ENCODE results near the gene ZNF823.
"Not testable (repeated sequence)": the region's sequence is repeated elsewhere in the genome, so short reads cannot be mapped to it uniquely, and the experiment has no call there.

ZNF823 gene

GRCh38 chr19:11680689-11681302, 58.0 kb downstream of the ZNF823 start:
- no peak for DNase-seq (ENCODE audit: low spot score)

- DNase-seq (ENCODE audit: low spot score), result no peak
Observed at GRCh38 chr19:11678504-11678903, 60.2 kb downstream of the ZNF823 start.

- not testable (repeated sequence) for DNase-seq (ENCODE audit: low spot score)
Observed at GRCh38 chr19:11676661-11677600, 61.8 kb downstream of the ZNF823 start.

- no peak for DNase-seq (ENCODE audit: low spot score)
Observed at GRCh38 chr19:11675569-11675968, 63.2 kb downstream of the ZNF823 start.

GRCh38 chr19:11674067-11674492, 64.7 kb downstream of the ZNF823 start:
- DNase-seq (ENCODE audit: low spot score), result peak; percentile 52

DNA sequence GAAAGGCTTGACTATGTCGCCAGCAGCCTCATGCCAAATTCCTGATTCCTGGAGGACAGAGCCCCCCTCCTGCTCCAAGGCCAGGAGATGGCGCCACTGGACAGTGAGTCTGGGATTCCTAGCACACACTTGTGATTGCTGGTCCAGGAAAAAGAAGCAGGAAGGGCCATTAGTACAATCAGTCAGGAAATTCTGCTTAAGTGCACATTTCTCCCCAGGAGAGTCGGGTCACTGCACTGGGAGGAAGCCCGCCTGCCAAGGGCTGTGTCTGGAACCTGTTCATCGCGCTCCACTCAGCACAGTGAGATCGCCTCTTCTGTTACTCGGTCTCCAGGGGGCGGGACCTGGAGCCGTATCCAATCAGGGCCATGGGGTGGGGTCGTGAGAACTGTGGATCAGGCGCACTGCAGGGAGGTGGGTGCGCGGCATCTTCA, 65.1 kb downstream of the ZNF823 start:
- DNase-seq (ENCODE audit: low spot score), result peak; percentile 76
